Measurements from ENCODE around the gene APEX2. TPM values are rescaled to one million over a fixed set of nuclear protein-coding genes. Genes with fewer than 3 reads are reported as not detected.
A peak's percentile ranks its signal among the peaks of the same experiment; 100 is the strongest.
"Not testable (repeated sequence)": the region's sequence is repeated elsewhere in the genome, so short reads cannot be mapped to it uniquely, and the experiment has no call there.

Gene APEX2, protein sequence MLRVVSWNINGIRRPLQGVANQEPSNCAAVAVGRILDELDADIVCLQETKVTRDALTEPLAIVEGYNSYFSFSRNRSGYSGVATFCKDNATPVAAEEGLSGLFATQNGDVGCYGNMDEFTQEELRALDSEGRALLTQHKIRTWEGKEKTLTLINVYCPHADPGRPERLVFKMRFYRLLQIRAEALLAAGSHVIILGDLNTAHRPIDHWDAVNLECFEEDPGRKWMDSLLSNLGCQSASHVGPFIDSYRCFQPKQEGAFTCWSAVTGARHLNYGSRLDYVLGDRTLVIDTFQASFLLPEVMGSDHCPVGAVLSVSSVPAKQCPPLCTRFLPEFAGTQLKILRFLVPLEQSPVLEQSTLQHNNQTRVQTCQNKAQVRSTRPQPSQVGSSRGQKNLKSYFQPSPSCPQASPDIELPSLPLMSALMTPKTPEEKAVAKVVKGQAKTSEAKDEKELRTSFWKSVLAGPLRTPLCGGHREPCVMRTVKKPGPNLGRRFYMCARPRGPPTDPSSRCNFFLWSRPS
- 18.7 TPM for total RNA-seq

DNA sequence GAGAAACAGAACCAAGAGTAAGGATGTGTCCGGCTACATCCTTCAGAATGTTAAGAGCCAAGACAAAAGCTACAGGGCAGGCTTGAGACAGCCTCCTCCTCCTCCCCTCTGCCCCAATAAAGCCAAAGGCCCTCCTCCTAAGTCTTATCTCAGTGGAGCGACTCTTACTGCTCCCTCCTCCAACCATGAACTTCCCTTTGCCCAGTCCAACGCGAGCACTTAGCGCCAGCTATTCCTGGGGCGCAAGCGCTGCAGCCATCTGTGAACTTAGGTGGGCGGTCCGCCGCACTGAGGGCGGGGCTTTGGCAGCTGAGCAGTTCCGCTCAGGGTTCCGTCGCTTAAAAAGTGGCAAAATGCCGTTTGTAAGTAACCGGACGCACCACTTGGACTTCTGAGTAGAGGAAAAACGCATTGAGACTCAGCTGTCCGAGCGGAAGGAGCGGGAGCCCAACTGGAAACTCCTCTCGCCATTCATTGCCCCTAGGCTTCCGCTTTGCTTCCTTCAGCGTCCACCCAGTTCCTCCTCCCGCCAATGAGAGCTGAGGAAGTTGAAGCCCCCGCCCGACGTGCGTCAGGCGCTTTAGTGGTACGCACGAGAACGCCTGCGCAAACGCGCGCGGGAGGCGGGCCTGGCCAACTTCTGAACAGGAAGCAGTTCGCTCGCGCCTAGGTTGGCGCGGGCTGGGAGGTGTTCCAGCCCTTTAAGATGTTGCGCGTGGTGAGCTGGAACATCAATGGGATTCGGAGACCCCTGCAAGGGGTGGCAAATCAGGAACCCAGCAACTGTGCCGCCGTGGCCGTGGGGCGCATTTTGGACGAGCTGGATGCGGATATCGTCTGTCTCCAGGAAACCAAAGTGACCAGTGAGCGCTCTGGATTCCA lies at the start of gene APEX2:
APEX2 (plus strand) TSS at position 647 of the 882 bp plus-strand sequence; CDS start at position 707, 60 bp downstream.
- peak; percentile 91 for DNase-seq (ENCODE audit: low spot score)

DNA sequence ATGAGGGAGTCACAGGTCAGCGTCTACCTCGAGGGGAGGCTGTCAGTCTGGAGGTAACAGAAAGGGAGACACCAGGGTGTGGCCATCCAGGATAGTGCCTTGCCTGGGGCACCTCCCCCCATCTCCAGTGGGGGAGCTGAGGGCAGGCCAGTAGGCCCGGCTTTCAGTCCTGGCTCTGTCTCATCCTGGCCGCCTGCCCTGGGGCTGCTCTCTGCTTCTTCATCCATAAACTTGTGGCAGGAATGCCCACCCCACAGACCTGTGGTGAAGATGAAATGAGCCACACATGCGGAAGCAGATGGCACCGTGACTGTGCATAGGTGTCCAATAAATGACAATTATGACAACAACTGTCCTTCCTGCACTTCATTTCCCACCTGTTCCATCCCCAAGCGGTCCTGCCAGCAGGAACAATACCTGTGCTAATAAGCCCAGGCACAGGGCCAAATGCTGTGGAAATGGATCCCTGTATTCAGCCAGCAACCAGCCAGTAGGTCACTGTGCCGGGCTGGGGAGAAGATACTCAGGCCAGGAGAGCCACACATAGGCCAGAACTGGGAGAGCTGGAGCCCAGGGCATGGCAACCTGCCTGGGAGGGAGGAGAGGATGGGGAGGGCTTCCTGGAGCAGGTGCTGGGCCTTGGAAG lies 49.3 kb upstream of the APEX2 start:
- no peak for DNase-seq (ENCODE audit: low spot score)

DNA sequence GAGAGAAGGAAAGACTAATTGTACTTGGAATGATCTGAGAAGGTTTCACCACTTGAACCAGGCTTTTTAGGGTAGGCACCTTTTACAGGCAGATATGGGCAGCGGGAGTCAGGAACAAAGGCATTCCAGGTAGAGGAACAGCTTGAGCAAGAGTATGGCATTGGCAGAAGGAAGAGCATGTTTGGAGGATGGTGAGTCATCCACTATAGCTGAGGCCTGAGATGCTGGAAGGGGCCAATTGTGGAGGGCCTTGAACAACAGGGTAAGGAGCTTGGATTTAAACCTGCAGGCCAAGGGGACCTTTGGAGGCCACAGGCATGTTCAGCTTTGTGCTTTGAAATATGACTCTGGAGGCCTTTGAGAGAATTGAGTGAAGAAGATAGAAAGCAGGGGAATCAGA lies 38.4 kb upstream of the APEX2 start:
- DNase-seq (ENCODE audit: low spot score): no peak

DNA sequence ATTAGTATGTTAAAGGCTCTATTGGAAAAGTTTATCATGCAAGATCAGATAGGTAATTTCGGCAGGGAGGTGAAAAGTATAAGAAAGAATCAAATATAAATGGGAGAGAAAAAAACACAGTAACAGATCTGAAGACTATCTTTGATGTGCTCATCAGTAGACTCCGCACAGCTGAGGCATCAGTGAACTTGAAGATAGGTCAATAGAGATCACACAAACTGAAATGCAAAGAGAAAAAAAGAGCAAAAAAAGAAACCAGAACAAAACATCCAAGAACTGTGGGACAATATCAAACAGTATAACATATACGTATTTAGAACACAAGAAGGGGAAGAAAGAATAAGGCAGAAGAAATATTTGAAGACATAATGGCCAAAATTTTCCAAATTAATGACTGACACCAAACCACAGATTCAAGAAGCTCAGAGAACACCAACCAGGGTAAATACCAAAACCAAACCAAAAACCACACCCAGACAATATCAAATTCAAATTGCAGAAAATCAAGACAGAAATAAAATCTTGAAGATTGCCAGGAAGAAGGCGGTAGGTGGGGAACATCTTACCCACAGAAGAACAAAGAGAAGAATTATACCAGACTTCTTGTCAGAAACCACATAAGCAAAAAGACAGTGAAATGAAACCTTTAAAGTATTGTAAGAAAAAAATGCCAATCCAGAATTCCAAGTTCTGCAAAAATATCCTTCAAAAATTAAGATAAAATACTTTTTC lies 35.2 kb upstream of the APEX2 start:
- no peak for DNase-seq (ENCODE audit: low spot score)

DNA sequence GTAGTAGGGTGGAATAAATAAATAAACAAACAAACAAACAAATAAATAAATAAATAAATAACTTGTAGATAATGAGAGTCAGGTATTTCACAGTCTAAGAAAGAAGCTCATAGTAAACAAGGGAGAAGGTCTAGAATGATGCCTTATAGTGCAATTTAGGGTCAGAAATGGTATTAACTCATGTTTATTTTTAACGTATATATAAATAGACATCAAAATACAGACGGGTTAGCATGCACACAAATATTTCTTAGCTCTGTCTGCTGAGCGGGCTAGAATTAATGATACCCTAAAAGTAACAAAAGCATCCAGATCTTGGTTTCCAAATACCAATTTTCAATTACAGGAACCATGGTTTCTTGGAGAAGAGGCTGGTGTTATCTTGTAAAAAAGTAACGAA lies 22.8 kb upstream of the APEX2 start:
- no peak for DNase-seq (ENCODE audit: low spot score)

DNA sequence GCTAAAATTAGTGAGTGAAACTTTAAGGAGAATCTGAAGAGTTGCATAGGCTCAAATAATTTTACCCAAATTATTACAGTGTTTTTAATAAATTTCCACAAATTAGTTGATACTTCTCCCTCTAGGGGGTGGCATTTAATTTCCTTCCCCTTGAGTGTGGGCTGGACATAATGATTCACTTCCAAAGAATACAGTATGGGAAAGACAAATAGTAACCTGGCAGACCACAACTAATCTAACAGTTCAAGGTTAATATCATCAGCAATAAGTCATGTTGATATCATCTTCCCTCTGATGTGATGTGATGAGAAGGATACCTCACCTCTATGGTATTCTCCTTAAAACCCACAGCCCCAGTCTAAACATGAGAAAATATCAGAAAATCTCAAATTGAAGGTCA lies 21.7 kb upstream of the APEX2 start:
- DNase-seq (ENCODE audit: low spot score): no peak

DNA sequence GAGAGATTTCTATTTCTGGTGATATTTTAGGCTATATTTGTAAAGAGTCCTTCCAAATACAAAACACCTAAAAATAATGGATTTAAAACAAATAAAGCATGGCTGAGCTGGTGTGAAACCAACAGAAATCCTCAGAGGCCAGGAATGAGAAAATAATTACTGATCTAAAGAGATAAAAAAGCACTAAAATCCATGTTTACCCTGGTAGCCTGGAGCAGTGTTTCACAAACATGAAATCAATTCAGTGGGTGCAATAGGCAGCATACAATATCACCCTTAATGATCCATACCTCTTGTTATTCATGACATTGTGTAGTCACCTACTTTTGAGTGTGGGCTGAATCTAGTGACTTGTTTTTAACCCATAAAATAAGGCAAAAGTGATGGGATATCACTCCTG lies 20.7 kb upstream of the APEX2 start:
- DNase-seq (ENCODE audit: low spot score): no peak

DNA sequence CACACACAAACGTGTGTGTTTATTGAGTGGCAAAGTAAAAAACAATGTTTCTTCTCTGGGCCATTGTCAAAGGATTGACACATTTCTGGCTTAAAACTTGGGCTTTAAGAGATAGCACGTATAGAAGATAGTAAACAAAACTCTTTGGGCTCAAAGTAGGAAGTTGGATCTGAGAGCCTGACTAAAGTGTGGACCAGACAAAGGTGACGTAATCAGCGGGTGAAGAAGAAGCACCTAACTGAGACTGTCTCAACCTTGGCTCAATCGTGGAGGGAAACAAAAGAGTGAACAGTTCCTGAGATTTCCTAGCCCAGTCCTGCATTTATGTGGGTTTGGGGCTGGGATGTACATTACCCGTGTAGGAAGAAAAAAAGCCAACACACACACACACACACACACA lies 19.8 kb upstream of the APEX2 start:
- no peak for DNase-seq (ENCODE audit: low spot score)

DNA sequence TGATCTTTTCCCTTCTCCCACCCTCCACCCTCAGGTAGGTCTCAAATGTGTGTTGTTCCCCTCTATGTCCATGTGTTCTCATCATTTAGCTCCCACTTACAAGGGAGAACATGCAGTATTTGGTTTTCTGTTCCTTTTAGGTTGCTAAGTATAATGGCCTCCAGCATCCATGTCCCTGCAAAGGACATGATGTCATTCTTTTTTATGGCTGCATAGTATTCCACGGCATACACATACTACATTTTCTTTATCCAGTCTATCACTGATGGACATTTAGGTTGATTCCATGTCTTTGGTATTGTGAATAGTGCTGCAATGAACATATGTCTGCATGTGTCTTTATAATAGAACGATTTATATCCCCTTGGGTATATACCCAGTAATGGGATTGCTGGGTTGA lies 16.9 kb upstream of the APEX2 start:
- DNase-seq (ENCODE audit: low spot score): not testable (repeated sequence)

DNA sequence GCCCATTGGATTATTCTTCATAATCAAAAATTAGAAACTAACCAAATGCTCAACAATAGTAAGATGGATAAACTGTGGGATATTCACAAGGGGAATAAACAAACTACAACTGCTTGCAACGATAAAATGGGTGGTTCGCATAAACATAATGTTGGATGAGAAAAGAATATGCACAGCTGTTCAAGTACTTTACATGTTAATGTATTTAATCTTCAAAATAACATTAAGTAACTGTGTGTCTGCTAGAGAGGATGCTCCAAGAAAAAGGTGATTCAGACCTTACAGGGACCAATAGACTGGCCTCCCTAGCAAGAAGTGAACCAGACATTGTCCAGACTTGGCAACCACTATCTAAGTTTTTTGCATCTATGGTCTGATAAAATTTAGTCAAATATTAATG lies 8.5 kb upstream of the APEX2 start:
- DNase-seq (ENCODE audit: low spot score): no peak

DNA sequence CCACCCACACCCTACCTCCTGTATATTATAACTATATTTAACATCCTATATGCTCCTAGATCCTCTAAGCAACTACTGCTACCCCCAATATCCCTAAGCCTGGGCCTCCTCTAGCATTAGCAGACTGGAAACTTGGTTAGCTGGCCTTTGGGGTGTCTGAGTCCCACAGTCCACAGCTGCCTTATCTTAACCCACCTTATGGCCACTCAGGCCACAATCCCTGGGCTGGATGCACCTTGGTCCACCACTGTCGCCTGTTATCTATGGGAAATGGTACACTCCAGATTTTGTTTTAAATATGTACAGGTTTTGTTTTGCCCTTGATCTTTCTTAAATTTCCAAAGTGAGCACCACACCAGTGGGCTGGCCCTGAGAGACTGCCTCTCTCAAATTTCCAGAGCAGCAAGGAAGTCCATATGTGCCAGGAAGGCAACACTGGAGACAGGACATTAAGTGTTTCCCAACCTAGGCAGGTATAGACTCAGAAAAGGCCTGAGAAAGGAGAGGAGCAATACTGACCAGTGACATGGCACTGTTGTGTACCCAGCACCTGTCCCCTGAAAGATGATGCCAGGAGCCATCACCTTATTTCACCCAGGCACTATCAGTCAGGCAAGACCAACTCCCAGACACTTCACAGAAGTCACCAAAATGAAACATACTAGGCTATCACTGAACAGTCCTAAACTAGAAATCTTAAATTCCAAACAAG lies 7.1 kb upstream of the APEX2 start:
- DNase-seq (ENCODE audit: low spot score): no peak

DNA sequence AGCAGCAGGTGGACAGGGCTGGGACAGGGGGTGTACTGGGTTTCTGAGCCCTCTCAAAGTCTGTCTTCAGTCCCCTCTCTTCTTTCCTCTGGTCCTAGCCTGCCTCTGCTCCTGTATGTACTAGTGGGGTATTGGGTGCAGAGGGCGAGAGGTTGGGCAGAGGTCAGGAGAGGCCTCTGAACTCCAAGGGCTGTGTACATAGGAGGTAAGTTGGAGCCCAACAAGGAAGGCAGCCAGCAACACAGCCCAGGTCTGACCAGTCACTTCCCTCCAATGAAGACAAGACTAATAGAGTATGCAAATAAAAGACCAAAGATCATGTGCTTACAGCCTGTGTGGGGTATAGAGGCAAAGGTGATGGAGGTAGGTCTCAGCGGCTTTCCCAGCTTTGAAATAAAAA lies 6.1 kb upstream of the APEX2 start, which contains the start of gene PFKFB1:
PFKFB1 (minus strand) TSS at position 90 of the 400 bp plus-strand sequence. CDS start 181 bp downstream, outside the sequence.
- no peak for DNase-seq (ENCODE audit: low spot score)

DNA sequence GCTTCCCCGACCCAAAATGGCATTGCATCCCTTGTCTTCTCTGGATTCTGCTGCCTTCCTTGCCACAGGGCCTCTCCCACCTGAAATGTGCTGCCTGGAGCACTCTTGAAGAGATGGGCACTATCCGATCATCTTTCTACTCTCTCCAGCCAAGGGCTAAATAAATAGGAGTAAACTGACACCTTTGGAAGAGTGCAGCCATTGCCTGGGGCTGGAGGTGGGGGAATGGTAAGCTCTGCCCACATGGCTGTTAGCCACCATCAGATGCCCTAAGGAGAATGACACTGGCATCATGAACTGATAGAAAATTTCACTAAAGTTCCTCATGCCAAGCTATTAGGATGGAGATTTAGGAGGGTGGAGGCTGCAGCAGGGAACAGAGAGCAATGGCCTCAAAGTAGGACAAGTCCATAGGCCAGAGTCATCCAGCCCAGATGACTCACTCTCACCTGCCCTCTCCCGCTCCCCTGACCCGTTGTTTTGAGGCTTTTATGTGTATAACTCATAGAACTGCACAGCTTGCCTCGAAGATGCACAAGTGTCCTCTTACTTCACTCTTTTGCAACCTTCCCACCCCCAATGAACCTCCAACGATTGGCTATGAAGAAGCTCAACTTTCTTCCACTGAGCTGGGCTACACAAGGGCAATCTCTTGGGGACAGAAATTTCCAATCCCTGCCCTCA lies 5.4 kb upstream of the APEX2 start:
- no peak for DNase-seq (ENCODE audit: low spot score)

DNA sequence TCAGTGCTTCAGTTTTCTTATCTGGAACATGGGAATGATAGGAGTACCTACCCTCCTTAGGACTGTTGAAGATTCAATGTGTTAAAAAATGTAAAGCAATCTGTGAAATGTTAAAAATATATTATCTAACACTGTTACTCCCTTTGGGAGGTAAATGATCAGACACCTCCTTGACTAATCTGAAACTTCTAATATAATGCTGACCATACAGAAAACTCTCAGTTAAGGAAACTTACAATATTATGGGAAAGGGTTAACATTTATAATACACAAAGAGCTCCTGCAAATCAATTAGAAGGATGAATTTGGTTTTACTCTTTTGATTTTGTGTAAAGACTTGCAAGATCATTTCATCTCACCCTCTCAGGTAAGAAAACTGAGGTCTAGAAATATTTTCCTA lies 4.5 kb upstream of the APEX2 start:
- DNase-seq (ENCODE audit: low spot score): no peak

DNA sequence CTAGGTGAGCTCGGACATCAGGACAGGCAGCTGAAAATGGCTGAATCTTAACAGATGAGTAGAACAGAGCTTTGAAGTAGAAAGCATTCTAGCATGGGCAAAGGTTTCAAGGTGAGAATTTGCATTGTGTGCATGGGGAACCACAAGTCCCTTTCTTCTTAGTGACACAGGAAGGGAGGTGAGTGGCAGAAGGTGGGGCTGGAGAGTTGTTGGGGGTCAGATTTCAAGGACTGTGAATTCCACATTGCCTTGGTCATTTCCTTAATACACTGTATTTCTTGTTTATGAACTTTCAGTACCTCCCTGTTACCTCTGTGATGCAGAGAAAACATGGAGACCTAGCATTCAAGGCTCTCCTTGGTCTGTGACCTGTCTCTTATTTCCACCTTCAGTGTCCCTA lies 4.1 kb downstream of the APEX2 start:
- DNase-seq (ENCODE audit: low spot score): no peak

DNA sequence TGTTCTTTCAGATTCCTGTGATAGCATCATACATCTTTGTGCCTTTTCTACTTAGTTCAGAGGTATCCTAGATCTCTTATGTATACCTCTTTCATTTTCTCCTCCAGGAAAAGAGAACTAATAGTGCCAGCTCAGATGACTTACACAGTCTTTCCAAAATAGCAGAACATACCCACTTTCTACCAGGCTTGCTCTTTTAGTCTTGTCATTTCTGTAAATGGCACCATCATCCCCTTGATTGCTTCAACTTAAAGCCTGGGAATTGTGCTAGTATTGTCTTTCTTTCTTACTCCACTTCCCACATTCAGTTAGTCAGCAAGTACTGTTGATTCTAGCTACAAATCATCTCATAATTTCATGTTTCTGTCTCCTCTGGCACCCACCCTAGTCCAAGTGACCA lies 5.1 kb downstream of the APEX2 start:
- DNase-seq (ENCODE audit: low spot score): no peak

DNA sequence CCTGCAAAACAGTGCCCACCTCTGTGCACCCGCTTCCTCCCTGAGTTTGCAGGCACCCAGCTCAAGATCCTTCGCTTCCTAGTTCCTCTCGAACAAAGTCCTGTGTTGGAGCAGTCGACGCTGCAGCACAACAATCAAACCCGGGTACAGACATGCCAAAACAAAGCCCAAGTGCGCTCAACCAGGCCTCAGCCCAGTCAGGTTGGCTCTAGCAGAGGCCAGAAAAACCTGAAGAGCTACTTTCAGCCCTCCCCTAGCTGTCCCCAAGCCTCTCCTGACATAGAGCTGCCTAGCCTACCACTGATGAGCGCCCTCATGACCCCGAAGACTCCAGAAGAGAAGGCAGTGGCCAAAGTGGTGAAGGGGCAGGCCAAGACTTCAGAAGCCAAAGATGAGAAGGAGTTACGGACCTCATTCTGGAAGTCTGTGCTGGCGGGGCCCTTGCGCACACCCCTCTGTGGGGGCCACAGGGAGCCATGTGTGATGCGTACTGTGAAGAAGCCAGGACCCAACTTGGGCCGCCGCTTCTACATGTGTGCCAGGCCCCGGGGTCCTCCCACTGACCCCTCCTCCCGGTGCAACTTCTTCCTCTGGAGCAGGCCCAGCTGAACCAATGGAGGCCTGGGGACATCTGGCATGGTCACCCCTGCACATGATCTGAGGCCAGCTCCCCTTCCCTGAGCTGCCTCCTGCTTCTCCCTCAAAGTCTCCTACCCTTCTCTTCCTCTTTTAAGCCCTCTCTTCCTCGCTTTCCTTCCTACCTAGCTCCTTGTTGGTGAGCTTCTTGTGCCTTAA lies 6.9 kb downstream of the APEX2 start:
- peak; percentile 50 for DNase-seq (ENCODE audit: low spot score)

DNA sequence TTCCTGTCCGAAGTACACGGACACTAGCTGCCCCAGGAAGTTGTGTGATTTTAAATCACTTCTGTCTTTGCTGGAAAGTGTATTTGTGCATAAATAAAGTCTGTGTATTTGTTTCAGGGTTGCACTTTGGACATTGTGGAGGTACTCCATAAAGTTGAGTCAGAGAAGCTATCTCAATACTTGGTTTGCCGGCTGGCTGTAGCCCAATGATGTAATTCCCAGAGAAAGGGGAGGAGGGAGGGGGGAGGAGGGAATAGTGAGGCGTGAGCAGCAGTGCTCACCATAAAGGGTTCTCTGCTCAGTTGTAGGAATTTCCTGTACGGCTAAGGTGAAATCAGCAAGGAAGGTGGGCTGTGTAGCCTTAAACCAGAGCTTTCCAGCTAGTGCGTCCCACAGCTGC lies 7.5 kb downstream of the APEX2 start:
- DNase-seq (ENCODE audit: low spot score): no peak
